GM12878 (cell line): ENCODE data around the gene SOX5. TPM values are rescaled to one million over a fixed set of nuclear protein-coding genes. Genes with fewer than 3 reads are reported as not detected.

Source experiments
- ATAC-seq: fragments of 200-7000 bp; cut with Tn5 transposase; 3 replicates; pipeline ENCODE4 v1.9.1; 2020; ENCODE audit warnings: mild to moderate bottlenecking, moderate library complexity
- BruUV-seq: library from RNA; stranded (reverse); fragments of 400-500 nt; replicated peaks from 2 replicates; lab custom pipeline; 2021; lab: Mats Ljungman, UMichigan
- CTCF ChIA-PET: fragments of 300-600 bp; sonication (Branson Sonifier 250); formaldehyde crosslinking; extraction: SDS; loops from one replicate; lab custom pipeline; 2021; ENCODE audit warnings: inconsistent platforms; lab: Yijun Ruan, JAX
- POLR2A ChIA-PET: fragments of 350-600 bp; formaldehyde crosslinking; extraction: SDS; loops from one replicate; lab custom pipeline; 2021; ENCODE audit warnings: inconsistent platforms; lab: Charles Lee
- RAD21 ChIA-PET: fragments of 300-600 bp; sonication (Branson Sonifier 250); formaldehyde crosslinking; loops from one replicate; lab custom pipeline; 2023; ENCODE audit warnings: antibody characterized with exemption; ENCODE audit not compliant: unreplicated experiment; lab: Charles Lee
- SMC1A ChIA-PET: fragments of 300-600 bp; sonication (Branson Sonifier 250); formaldehyde crosslinking; loops from one replicate; lab custom pipeline; 2023; ENCODE audit not compliant: unreplicated experiment, uncharacterized antibody; lab: Charles Lee
- DNase-seq: peaks from one replicate; pipeline ENCODE4 v3.0.0-alpha.2; 2011; ENCODE audit warnings: low read depth, low spot score
- FAIRE-seq: peaks from 3 replicates; lab custom pipeline; 2011; peaks lifted over from hg19 to GRCh38; lab: Jason Lieb, UNC
- H2AFZ ChIP-seq: 2 replicates; pipeline ENCODE4 v1.6.0; 2011; ENCODE audit warnings: low read depth, low read length, control low read depth; ENCODE audit not compliant: control insufficient read depth
- H3K27ac ChIP-seq: 2 replicates; pipeline ENCODE4 v1.5.1; 2011; ENCODE audit warnings: control low read depth; ENCODE audit not compliant: control insufficient read depth, insufficient read depth
- H3K27me3 ChIP-seq, 2 experiments: replicated peaks in 1 of 2; 2 replicates each; pipeline versions ENCODE4 v1.6.0 to v1.6.1; 2011; ENCODE audit warnings: low read length in 1 of 2; ENCODE audit not compliant: control insufficient read depth in 2 of 2, insufficient read depth in 2 of 2
- H3K36me3 ChIP-seq, 2 experiments: 2 replicates each; pipeline ENCODE4 v1.5.1; 2011; ENCODE audit warnings: low read length in 1 of 2; ENCODE audit not compliant: control insufficient read depth in 2 of 2, insufficient read depth in 2 of 2
- H3K4me1 ChIP-seq: 2 replicates; pipeline ENCODE4 v1.6.1; 2011; ENCODE audit warnings: mild to moderate bottlenecking, low read length, moderate library complexity, mixed read lengths; ENCODE audit not compliant: control insufficient read depth, insufficient read depth
- H3K4me2 ChIP-seq: 2 replicates; pipeline ENCODE4 v1.6.0; 2011; ENCODE audit warnings: control low read depth; ENCODE audit not compliant: control insufficient read depth, insufficient read depth
- H3K4me3 ChIP-seq: fragments of 200-600 bp; sonication (generic); 2 replicates; pipeline ENCODE4 v1.5.1; 2016
- H3K79me2 ChIP-seq: 2 replicates; pipeline ENCODE4 v1.6.0; 2011; ENCODE audit warnings: low read length; ENCODE audit not compliant: control insufficient read depth, insufficient read depth
- H3K9ac ChIP-seq: 2 replicates; pipeline ENCODE4 v1.8.0; 2011; ENCODE audit warnings: low read length, control low read depth, mixed read lengths; ENCODE audit not compliant: control insufficient read depth, insufficient read depth
- H3K9me3 ChIP-seq: replicated peaks from 3 replicates; pipeline ENCODE4 v1.5.1; 2011; ENCODE audit warnings: mild to moderate bottlenecking, low read length; ENCODE audit not compliant: control insufficient read depth, insufficient read depth
- H4K20me1 ChIP-seq: 2 replicates; pipeline ENCODE4 v1.6.0; 2011; ENCODE audit not compliant: control insufficient read depth, insufficient read depth
- ATF2 ChIP-seq: IDR thresholded peaks from 2 replicates; pipeline ENCODE4 v1.6.1; 2012; ENCODE audit warnings: low read length, inconsistent platforms
- BMI1 ChIP-seq: fragments of 450-650 bp; IDR thresholded peaks from 2 replicates; pipeline ENCODE4 v1.6.1; 2016; ENCODE audit warnings: mild to moderate bottlenecking, moderate library complexity, borderline replicate concordance
- E2F8 ChIP-seq: fragments of 450-650 bp; IDR thresholded peaks from 2 replicates; pipeline ENCODE4 v1.6.1; 2018; ENCODE audit warnings: mild to moderate bottlenecking, low read depth, moderate library complexity; ENCODE audit not compliant: partially characterized antibody
- EP300 ChIP-seq, 2 experiments: fragments of 150-350 bp in 1 of 2; IDR thresholded peaks; 2 replicates each; pipeline ENCODE4 v1.6.1; 2011 to 2012; ENCODE audit warnings: low read depth in 2 of 2, low read length in 2 of 2, borderline replicate concordance in 1 of 2, improper control_type of control experiment in 1 of 2, inconsistent platforms in 1 of 2; ENCODE audit not compliant: control insufficient read depth in 1 of 2
- FOS ChIP-seq: IDR thresholded peaks from 3 replicates; pipeline ENCODE4 v1.6.1; 2011; ENCODE audit warnings: borderline replicate concordance; ENCODE audit not compliant: insufficient read length; ENCODE audit errors: extremely low read depth
- GABPA ChIP-seq: IDR thresholded peaks from 2 replicates; pipeline ENCODE4 v1.6.1; 2014; ENCODE audit warnings: antibody characterized with exemption, low read depth, mild to moderate bottlenecking, inconsistent platforms
- NFYB ChIP-seq: IDR thresholded peaks from 2 replicates; pipeline ENCODE4 v1.6.1; 2011; ENCODE audit warnings: low read depth, mild to moderate bottlenecking, low read length, improper control_type of control experiment, moderate library complexity; ENCODE audit not compliant: insufficient read depth
- POLR2A ChIP-seq: IDR thresholded peaks from 2 replicates; pipeline ENCODE4 v1.6.1; 2011; ENCODE audit warnings: low read depth, mild to moderate bottlenecking, low read length
- SIN3A ChIP-seq: IDR thresholded peaks from 2 replicates; pipeline ENCODE4 v1.6.1; 2012; ENCODE audit warnings: low read depth, low read length, improper control_type of control experiment
- SREBF1 ChIP-seq: IDR thresholded peaks from 2 replicates; pipeline ENCODE4 v1.6.1; 2012; ENCODE audit warnings: mild to moderate bottlenecking, low read length
- TARDBP ChIP-seq: IDR thresholded peaks from 2 replicates; pipeline ENCODE4 v1.6.1; 2016; ENCODE audit warnings: borderline replicate concordance
- TCF7 ChIP-seq: IDR thresholded peaks from 2 replicates; pipeline ENCODE4 v1.6.1; 2014; ENCODE audit warnings: antibody characterized with exemption, borderline replicate concordance
- WRNIP1 ChIP-seq: IDR thresholded peaks from 2 replicates; pipeline ENCODE4 v1.6.1; 2011; ENCODE audit warnings: low read depth, low read length, improper control_type of control experiment, borderline replicate concordance
- YY1 ChIP-seq: IDR thresholded peaks from 2 replicates; pipeline ENCODE4 v1.6.1; 2011; ENCODE audit warnings: low read depth, mild to moderate bottlenecking, low read length
- ZNF274 ChIP-seq: IDR thresholded peaks from one replicate; pipeline ENCODE4 v1.8.0; 2011; ENCODE audit not compliant: insufficient read length, insufficient read depth
- WGBS: methylation state at CpG from one replicate; pipeline ENCODE4 v1.1.6; 2016; ENCODE audit warnings: low lambda C conversion rate; ENCODE audit not compliant: insufficient replicate concordance, insufficient coverage; ENCODE audit errors: missing lambda C conversion rate; 5-methylcytosine and 5-hydroxymethylcytosine counted together
- in situ Hi-C: fragments of 300-500 bp; cut with MboI; formaldehyde crosslinking; loops from 9 replicates; pipeline ENCODE4 v1.14.3; 2018; ENCODE audit warnings: mixed read lengths
- intact Hi-C: fragments of 100-400 bp; cut with micrococcal nuclease; formaldehyde crosslinking; loops from one replicate; pipeline ENCODE4 v1.14.2; 2022; ENCODE audit not compliant: unreplicated experiment
- polyA plus RNA-seq, 11 experiments: library from polyadenylated mRNA; depleted of rRNA in 4 of 11; unstranded in 6 of 11; stranded (reverse) in 5 of 11; fragments of >200 nt; fragmentation: Nextera tagmentation in 4 of 11; fragmentation: Illumina TruSeq in 1 of 11; extraction: Ambion mirVana in 4 of 11; extraction: Trizol in 1 of 11; gene quantifications; 1 replicate in 1 of 11; 2 replicates in 10 of 11; pipeline versions ENCODE4 v1.2.1 to v1.2.3, GENCODE V29; 2011 to 2016; ENCODE audit warnings: inconsistent platforms in 2 of 11, missing spikeins in 2 of 11, low read depth in 1 of 11
- total RNA-seq, 4 experiments: library from RNA; depleted of rRNA in 3 of 4; stranded (reverse); fragments of >200 nt in 3 of 4; fragmentation: Illumina TruSeq in 1 of 4; extraction: Trizol in 1 of 4; gene quantifications; 2 replicates each; pipeline versions ENCODE4 v1.2.1 to v1.2.3, GENCODE V29; 2013 to 2021

Gene SOX5
- total and polyA plus RNA-seq, 10 of the 15 experiments (the other 5 are each of a cell fraction or from before 2014, with no cell fraction given) = 0.08 to 1.0 (median 0.24) TPM

GRCh38 chr12:23893611-23894010 is 55.9 kb downstream of the SOX5 start:
- H3K4me1 ChIP-seq = no peaks in the 10 kb centered on the region
- ChIA-PET RAD21 (no interaction called here), SMC1A (interaction anchor here (1.2 to 1.5 kb wide), 2 partner anchors 17 to 20 kb away, joined by 3 read pairs; no protein-coding TSS in a partner anchor), CTCF (no interaction called here), POLR2A (no interaction called here)
- 100% methylated on average over 1 of the region's 1 CpG for WGBS
- DNase-seq (no peak), FAIRE-seq (no peak), ATAC-seq (no peak)
- intact Hi-C loops = no loop called here
- H3K4me2 ChIP-seq = no peak overlapping the region
- no TSS peak for BruUV-seq
- H3K27ac ChIP-seq = no peak overlapping the region
- H3K79me2 ChIP-seq = no peaks in the 10 kb centered on the region
- no peaks in the 10 kb centered on the region for H3K36me3 ChIP-seq
- no peak overlapping the region for H2AFZ ChIP-seq
- no peak for TF ChIP-seq BMI1
- TF ChIP-seq YY1 = no peak
- no peak for TF ChIP-seq E2F8
- TF ChIP-seq ZNF274 = no peak
- TF ChIP-seq SREBF1 = no peak
- no peak for TF ChIP-seq NFYB
- no peak for TF ChIP-seq TCF7
- no peak for TF ChIP-seq SIN3A
- TF ChIP-seq FOS = no peak
- TF ChIP-seq TARDBP = no peak
- TF ChIP-seq ATF2 = no peak
- TF ChIP-seq GABPA = no peak
- no peak for TF ChIP-seq WRNIP1
- no peak for TF ChIP-seq POLR2A
- TF ChIP-seq EP300 (IDR thresholded peaks at IDR 0.05; ENCODE audit: borderline replicate concordance in 1 of 2, control insufficient read depth in 1 of 2, low read depth in 2 of 2, low read length in 2 of 2) = no peak
- H4K20me1 ChIP-seq = no peaks in the 10 kb centered on the region
- H3K27me3 ChIP-seq = no peaks in the 10 kb centered on the region
- H3K4me3 ChIP-seq = no peak overlapping the region
- no peaks in the 10 kb centered on the region for H3K9me3 ChIP-seq
- in situ Hi-C loops = no loop called here
- no peak overlapping the region for H3K9ac ChIP-seq
